HG02852 (cell line): Measurements from ENCODE around the gene CARD10.

Source experiments
- ATAC-seq: cut with Tn5 transposase; IDR thresholded peaks from one replicate; pipeline ENCODE4 v1.9.1; 2021; ENCODE audit warnings: mild to moderate bottlenecking, moderate library complexity; ENCODE audit not compliant: unreplicated experiment

CARD10 gene

GRCh38 chr22:37519268-37520195 is at the start of gene CARD10:
Gene CARD10 (minus strand): TSS chr22:37519415. CDS start chr22:37519200, 215 bp downstream.
- ATAC-seq = no peak

- ATAC-seq = no peak
These were observed 49.3 kb upstream of the CARD10 start for GRCh38 chr22:37568448-37569008.

GRCh38 chr22:37568012-37568411 is 48.8 kb upstream of the CARD10 start:
- ATAC-seq = no peak

- ATAC-seq = peak; percentile 52
These were observed 47.9 kb upstream of the CARD10 start for GRCh38 chr22:37566903-37567798.

GRCh38 chr22:37566329-37566837 is 47.2 kb upstream of the CARD10 start:
- no peak for ATAC-seq

- ATAC-seq = no peak
These were observed 46.6 kb upstream of the CARD10 start for GRCh38 chr22:37565830-37566229.

GRCh38 chr22:37564111-37564711 is 45.0 kb upstream of the CARD10 start:
- no peak for ATAC-seq

GRCh38 chr22:37563153-37564081 is 44.2 kb upstream of the CARD10 start:
- no peak for ATAC-seq

- no peak for ATAC-seq
These were observed 43.0 kb upstream of the CARD10 start for GRCh38 chr22:37562049-37562875.

- ATAC-seq = no peak
These were observed 42.2 kb upstream of the CARD10 start for GRCh38 chr22:37561212-37562048.

- ATAC-seq = no peak
These were observed 41.5 kb upstream of the CARD10 start for GRCh38 chr22:37560608-37561211.

GRCh38 chr22:37559901-37560607 is 40.8 kb upstream of the CARD10 start, which contains the start of gene CDC42EP1:
Gene CDC42EP1 (plus strand): TSS chr22:37560480. CDS start chr22:37566350, 5,870 bp downstream.
- ATAC-seq = no peak

GRCh38 chr22:37559521-37559900 is 40.3 kb upstream of the CARD10 start:
- no peak for ATAC-seq

- ATAC-seq = no peak
These were observed 39.6 kb upstream of the CARD10 start for GRCh38 chr22:37558815-37559214.

- ATAC-seq = no peak
These were observed 38.2 kb upstream of the CARD10 start for GRCh38 chr22:37557321-37558001.

GRCh38 chr22:37556710-37557109 is 37.5 kb upstream of the CARD10 start:
- ATAC-seq = no peak
